Measurements from ENCODE around the gene ARRDC4.

DNA sequence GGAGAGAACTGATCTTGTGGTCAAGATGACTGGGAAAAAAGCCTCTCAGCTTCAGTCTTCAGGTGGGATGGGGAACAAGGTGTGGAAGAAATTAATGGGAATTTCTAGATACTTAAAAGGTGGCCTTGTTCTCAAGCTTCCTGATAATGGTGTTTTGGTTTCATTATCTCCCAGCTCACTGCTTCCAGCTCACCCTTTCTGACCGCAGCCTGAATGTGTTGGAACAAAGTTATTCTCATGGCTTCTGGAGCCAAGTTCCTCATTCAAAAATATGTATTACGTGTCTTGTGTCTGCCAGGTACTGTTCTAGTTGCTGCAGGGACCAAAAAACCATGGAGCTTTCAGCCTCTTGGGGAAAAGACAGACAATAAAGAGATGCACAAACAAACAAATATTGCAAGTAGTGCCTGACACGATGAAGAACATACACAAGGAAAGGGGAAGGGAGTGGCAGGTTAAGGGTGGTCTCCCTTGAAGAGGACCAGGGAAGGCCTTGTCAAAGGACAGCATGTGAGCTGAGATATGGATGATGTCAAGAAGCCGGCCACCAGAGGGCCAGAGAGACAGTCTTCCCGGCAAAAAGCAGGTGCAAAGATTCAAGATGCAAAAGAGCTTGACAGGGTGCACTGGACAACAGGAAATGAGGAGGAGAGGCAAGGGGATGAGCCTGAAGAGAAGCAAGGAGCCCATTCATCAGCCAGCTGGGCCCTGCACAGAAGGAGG, 35.5 kb downstream of the ARRDC4 start:
- TF ChIP-seq, protein P1, sequence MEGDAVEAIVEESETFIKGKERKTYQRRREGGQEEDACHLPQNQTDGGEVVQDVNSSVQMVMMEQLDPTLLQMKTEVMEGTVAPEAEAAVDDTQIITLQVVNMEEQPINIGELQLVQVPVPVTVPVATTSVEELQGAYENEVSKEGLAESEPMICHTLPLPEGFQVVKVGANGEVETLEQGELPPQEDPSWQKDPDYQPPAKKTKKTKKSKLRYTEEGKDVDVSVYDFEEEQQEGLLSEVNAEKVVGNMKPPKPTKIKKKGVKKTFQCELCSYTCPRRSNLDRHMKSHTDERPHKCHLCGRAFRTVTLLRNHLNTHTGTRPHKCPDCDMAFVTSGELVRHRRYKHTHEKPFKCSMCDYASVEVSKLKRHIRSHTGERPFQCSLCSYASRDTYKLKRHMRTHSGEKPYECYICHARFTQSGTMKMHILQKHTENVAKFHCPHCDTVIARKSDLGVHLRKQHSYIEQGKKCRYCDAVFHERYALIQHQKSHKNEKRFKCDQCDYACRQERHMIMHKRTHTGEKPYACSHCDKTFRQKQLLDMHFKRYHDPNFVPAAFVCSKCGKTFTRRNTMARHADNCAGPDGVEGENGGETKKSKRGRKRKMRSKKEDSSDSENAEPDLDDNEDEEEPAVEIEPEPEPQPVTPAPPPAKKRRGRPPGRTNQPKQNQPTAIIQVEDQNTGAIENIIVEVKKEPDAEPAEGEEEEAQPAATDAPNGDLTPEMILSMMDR (conservative IDR thresholded peaks at IDR 0.05; ENCODE audit: low read depth, low read length) = no peak
- TF ChIP-seq CEBPB (IDR thresholded peaks at IDR 0.05; ENCODE audit: low read depth, low read length) (no peak), MAZ (IDR thresholded peaks at IDR 0.05; ENCODE audit: borderline replicate concordance, low read depth, low read length) (no peak), POLR2A (IDR thresholded peaks at IDR 0.05; ENCODE audit: low read depth, low read length) (no peak), RAD21 (IDR thresholded peaks at IDR 0.05; ENCODE audit: low read length) (no peak), FOS (IDR thresholded peaks at IDR 0.05; ENCODE audit: low read depth, low read length) (no peak), BHLHE40 (IDR thresholded peaks at IDR 0.05; ENCODE audit: low read depth, low read length) (no peak)

Data from IMR-90 (cell line).